Omental fat pad (tissue), 4 donors: ENCODE measurements around the gene MEGF10. TPM values are rescaled to one million over a fixed set of nuclear protein-coding genes. Genes with fewer than 3 reads are reported as not detected.
"Not testable (repeated sequence)": the region's sequence is repeated elsewhere in the genome, so short reads cannot be mapped to it uniquely, and the experiment has no call there.

Experiments
- ATAC-seq: fragments of 150-250 bp; one replicate; pipeline ENCODE4 v1.9.1; 2016; ENCODE audit warnings: mild to moderate bottlenecking, moderate library complexity; ENCODE audit not compliant: low FRiP score
- DNase-seq: peaks from one replicate; pipeline ENCODE4 v3.0.0-alpha.2; 2019; ENCODE audit warnings: low spot score
- CTCF ChIP-seq, 3 donors: fragments of 450-650 bp; IDR thresholded peaks; one replicate each; pipeline ENCODE4 v1.5.1; 2016 to 2017; ENCODE audit warnings: antibody characterized with exemption in 3 of 3, mild to moderate bottlenecking in 3 of 3, moderate library complexity in 2 of 3
- total RNA-seq, 4 donors: library from RNA; depleted of rRNA; stranded (reverse); fragments of >200 nt; gene quantifications; one replicate each; pipeline ENCODE4 v1.1.0, GENCODE V29; 2016

MEGF10 gene
- total RNA-seq, 4 donors from 2014 or later = 0.13 to 0.74 (median 0.42) TPM

GRCh38 chr5:127316011-127316410 is 25.4 kb downstream of the MEGF10 start:
- TF ChIP-seq CTCF (IDR thresholded peaks at IDR 0.05) = no peak
- ATAC-seq = no peak
- DNase-seq = no peak

- not testable (repeated sequence) for DNase-seq, ATAC-seq
Measured at GRCh38 chr5:127317385-127317784, 26.8 kb downstream of the MEGF10 start.

- TF ChIP-seq CTCF (IDR thresholded peaks at IDR 0.05) = no peak
- no peak for ATAC-seq
- DNase-seq = no peak
Measured at GRCh38 chr5:127320032-127320965, 29.7 kb downstream of the MEGF10 start.

- no peak for TF ChIP-seq CTCF (IDR thresholded peaks at IDR 0.05)
- no peak for ATAC-seq
Measured at GRCh38 chr5:127321465-127321864, 30.9 kb downstream of the MEGF10 start.

GRCh38 chr5:127322403-127322802 is 31.8 kb downstream of the MEGF10 start:
- DNase-seq (no peak), ATAC-seq (no peak)
- TF ChIP-seq CTCF (IDR thresholded peaks at IDR 0.05) = no peak

More at GRCh38 chr5:127321465-127321864, 30.9 kb downstream of the MEGF10 start:
- no peak for DNase-seq

GRCh38 chr5:127324756-127325155 is 34.2 kb downstream of the MEGF10 start:
- DNase-seq = no peak
- no peak for ATAC-seq
- no peak for TF ChIP-seq CTCF (IDR thresholded peaks at IDR 0.05)

- DNase-seq (no peak), ATAC-seq (no peak)
- TF ChIP-seq CTCF (IDR thresholded peaks at IDR 0.05) = no peak
Measured at GRCh38 chr5:127326431-127326830, 35.8 kb downstream of the MEGF10 start.
